NCI-H345 treated with DMSO at 0.1 percent for 48 hours (cell line): Measurements from ENCODE around the gene SIGLEC1.

ENCODE experiments used
- DNase-seq: peaks from one replicate; lab custom pipeline; 2025; ENCODE audit not compliant: unreplicated experiment; lab: John Stamatoyannopoulos, UW

Gene SIGLEC1

GRCh38 chr20:3728876-3729275, 16.5 kb upstream of the SIGLEC1 start:
- no peak for DNase-seq

GRCh38 chr20:3728354-3728753, 16.0 kb upstream of the SIGLEC1 start:
- no peak for DNase-seq

GRCh38 chr20:3727401-3728021, 15.1 kb upstream of the SIGLEC1 start:
- DNase-seq, result no peak

- DNase-seq, result no peak
These were observed 12.0 kb upstream of the SIGLEC1 start for GRCh38 chr20:3724356-3724755.

GRCh38 chr20:3723284-3723683, 10.9 kb upstream of the SIGLEC1 start:
- DNase-seq, result no peak

- DNase-seq, result no peak
These were observed 9.5 kb upstream of the SIGLEC1 start for GRCh38 chr20:3721912-3722311.

GRCh38 chr20:3720626-3721025, 8.2 kb upstream of the SIGLEC1 start:
- no peak for DNase-seq

GRCh38 chr20:3720068-3720467, 7.7 kb upstream of the SIGLEC1 start:
- DNase-seq, result no peak

- DNase-seq, result no peak
These were observed 6.6 kb upstream of the SIGLEC1 start for GRCh38 chr20:3719046-3719445.

GRCh38 chr20:3716195-3716834, 3.9 kb upstream of the SIGLEC1 start:
- DNase-seq, result no peak

GRCh38 chr20:3714092-3714491, 1.7 kb upstream of the SIGLEC1 start:
- no peak for DNase-seq

GRCh38 chr20:3711484-3711941, 887 bp downstream of the SIGLEC1 start:
- no peak for DNase-seq

GRCh38 chr20:3710703-3711483, 1.5 kb downstream of the SIGLEC1 start:
- peak; percentile 16 for DNase-seq

- DNase-seq, result no peak
These were observed 2.4 kb downstream of the SIGLEC1 start for GRCh38 chr20:3710011-3710466.

- no peak for DNase-seq
These were observed 4.9 kb downstream of the SIGLEC1 start for GRCh38 chr20:3707508-3707899.

GRCh38 chr20:3706774-3707507, 5.5 kb downstream of the SIGLEC1 start:
- DNase-seq, result no peak

GRCh38 chr20:3705970-3706739, 6.2 kb downstream of the SIGLEC1 start:
- DNase-seq, result no peak

- DNase-seq, result no peak
These were observed 6.9 kb downstream of the SIGLEC1 start for GRCh38 chr20:3705491-3705969.

- DNase-seq, result no peak
These were observed 8.3 kb downstream of the SIGLEC1 start for GRCh38 chr20:3704087-3704486.

GRCh38 chr20:3702611-3703391, 9.6 kb downstream of the SIGLEC1 start:
- DNase-seq, result no peak
